HG03460 (cell line): ENCODE data around the gene SYNPO2.
"Not testable (repeated sequence)": the region's sequence is repeated elsewhere in the genome, so short reads cannot be mapped to it uniquely, and the experiment has no call there.

Experiments
- ATAC-seq: cut with Tn5 transposase; IDR thresholded peaks from one replicate; pipeline ENCODE4 v1.9.1; 2021; ENCODE audit not compliant: unreplicated experiment

Gene SYNPO2

DNA sequence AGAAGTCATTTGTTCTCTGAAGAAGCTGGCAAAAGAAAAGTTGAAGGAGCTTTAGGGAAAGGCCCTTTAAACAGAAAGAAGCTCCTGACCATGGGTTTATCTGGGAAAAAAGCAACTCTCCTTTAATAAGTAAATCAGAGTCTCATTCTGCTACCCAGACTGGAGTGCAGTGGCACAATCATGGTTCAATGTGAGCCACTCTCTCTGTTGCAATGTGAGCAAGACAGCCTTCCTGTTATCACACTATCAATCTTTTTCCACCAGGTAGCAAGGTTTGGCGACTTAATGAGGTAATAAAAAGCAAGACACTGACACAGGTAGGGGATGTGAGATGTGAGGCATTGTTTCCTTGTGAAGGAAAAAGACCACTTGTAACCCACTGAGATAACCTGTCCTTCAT, 111.3 kb downstream of the SYNPO2 start:
- ATAC-seq, result no peak

DNA sequence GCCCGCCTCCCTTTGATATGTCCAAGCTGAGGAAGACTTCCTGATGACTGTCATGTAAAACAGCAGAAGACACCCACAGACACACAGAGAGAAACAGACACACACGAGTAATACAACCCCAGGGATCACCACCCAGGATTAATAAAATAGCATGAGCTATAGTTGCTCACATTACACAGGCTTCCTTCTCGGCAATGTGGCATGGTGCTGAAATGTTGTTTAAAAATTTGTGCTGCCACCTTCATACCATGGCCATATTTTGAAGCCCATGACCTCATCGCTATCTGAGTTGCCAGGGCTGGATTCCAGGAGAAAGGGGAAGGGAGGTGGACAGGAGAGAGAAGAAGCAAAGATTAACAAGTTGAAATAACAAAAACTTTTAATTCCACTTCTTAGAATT, 111.7 kb downstream of the SYNPO2 start:
- ATAC-seq, result no peak

DNA sequence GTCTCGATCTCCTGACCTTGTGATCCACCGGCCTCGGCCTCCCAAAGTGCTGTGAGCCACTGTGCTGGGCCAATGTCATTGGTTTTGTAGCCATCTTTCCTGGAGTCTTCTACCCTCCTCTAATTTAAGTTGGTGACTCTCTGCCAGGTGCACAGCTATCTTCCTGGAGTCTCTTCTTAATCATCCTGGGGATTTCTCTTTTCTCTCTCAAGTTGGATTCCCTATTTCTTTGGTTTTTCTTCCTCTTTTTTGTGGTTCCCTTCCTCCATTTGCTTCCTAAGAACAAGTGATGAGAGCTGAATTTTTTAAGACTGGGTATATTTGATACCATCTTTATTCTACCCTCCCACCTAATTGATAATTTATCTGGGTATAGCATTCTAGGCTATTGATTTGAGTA, 113.8 kb downstream of the SYNPO2 start:
- no peak for ATAC-seq

DNA sequence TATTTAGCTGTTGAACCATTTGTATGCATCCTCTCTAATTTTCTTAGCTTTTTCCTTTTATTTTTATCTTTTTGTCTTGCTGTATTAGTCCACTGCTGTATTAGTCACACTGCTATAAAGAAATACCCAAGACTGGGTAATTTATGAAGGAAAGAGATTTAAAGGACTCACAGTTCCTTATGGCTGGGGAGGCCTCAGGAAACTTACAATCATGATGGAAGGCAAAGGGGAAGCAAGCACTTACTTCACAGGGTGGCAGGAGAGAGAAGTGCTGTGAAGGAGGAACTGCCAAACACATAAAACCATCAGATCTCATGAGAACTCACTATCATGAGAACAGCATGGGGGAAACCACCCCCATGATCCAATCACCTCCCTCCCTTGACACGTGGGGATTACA, 114.3 kb downstream of the SYNPO2 start:
- ATAC-seq, result not testable (repeated sequence)

DNA sequence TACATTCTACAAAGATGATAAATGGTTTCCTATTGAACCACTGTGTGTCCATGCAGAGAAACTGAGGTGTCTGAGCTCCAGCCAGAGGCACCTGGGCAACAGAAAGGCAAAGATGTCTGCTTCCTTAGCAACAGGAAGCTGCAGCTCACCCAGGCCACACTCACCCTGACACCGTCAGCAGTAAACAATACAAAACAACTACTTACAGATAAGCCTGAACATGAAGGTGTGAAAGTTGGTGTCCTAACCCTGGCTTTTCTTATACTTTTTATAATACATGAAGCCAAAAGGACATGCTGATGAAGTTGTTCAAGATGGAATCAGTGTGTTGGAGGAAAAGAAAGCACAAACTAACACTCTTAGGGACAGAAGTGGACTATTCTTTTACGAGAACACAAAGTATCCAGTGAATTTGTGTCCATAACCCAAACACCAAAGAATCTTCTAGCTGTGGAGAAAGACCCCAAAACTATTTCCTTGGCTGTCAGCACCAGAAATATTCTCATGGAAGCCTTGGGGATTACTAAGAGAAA, 117.3 kb downstream of the SYNPO2 start:
- no peak for ATAC-seq

DNA sequence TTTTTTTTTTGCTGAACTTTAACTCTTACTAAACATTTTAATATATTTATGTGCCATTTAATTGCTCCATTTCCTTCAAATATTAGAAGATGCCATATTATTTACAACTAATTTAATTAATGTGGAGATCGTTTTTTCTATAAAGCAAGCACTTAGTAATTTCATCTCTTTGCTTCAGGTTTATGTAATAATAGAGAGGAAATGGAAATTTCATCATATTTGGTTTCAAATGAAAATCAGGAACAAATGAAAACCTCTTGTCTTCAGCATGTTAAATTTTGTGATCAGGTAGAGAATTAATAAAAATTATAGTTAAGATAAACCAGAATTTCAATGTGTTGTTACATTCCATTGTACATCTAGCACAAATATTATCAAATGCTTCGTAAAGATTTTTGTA, 120.1 kb downstream of the SYNPO2 start:
- ATAC-seq, result no peak

DNA sequence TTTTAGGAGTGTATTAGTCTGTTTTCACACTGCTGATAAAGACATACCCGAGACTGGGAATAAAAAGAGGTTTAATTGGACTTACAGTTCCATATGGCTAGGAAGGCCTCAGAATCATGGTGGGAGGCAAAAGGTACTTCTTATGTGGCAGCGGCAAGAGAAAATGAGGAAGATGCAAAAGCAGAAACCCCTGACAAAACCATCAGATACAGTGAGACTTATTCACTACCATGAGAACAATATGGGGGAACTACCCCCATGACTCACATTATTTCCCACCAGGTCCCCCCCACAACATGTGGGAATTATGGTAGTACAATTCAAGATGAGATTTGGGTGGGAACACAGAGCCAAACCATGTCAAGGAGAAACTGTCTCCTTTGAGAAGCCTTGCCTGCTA, 121.6 kb downstream of the SYNPO2 start:
- ATAC-seq, result not testable (repeated sequence)

DNA sequence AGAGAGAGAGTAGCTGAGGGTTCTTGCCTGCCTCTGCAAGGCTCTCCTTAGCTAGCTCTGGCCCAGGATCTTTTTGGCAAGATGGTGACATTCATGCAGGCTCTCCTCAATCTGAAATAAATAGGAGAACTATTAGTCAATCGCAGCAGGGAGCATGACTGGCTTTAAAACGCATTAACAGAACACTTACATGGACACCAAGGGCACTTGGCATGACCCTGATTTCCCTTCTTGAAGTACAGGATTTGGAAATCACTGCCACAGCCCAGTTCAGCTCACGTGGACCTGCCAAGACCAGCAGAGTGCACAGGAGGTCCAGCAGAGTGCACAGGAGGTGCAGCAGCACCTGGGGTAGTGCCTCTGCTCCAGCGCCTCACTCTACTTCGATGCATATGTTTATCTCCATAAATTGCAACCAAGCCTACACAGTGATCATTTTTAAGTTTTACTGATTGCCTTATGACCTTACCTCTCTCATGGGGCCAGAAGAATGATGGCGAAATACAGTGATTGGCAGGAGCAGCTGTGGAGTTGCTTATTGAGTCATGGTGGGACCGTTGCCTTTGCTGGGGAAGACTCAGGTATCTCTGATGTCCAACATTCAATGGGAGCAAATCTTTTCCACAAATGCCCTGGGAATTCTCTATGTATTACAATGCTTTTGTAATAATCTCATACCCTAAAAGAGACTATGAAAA, 122.4 kb downstream of the SYNPO2 start:
- no peak for ATAC-seq

DNA sequence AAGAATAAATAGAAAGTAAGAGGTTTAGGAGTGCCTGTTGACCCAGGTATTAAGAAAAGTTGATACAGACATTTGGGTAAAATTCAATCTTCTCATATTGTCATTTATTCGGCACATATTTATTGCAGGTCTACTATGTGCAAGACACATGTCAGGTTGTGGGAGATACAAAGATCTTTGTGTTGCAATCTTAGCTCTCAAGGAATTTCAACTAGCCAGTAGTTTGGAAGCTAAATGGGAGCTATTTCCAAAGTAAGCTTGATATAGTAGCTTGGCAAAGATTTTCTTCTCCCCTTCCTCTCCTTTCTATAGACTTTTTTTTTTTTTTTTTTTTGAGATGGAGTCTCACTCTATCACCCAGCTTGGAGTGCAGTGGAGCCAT, 122.9 kb downstream of the SYNPO2 start:
- ATAC-seq, result no peak

DNA sequence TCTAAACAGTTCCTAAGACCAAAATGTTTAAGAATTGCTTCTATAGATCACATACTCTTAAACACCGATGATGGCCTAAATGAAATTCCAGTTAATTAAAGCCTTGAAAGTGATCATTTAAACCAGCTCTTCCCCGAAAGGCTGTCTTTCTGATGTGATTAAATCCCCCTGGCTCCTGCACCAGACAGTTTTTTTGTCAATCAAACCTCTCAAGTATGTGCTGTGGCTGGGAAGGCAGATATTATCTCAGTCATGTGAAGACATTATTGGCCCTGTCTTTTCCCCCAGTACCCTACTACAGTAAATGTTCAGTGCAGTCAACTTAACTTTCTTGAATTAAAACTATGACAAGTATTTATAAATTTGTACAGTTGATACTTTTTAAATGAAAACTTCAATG, 126.0 kb downstream of the SYNPO2 start:
- no peak for ATAC-seq

DNA sequence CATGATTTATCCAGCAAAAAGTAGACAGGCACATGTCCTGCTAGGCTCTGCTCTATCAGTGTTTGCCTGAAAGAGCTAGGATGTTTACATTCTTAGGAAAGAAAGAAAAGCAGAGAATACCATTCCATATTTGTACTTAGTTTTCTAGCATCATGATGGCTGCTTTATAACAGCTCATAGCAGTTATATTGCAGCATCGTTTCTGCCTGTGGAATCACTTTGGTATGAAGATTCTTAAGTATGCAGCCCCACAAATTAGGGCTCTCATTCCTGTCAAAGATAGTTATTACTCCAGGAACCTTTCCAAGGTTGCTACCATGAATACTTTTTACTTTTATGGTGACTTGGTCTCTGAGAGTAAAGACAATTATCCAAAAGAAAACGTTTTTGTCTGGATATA, 128.0 kb downstream of the SYNPO2 start:
- ATAC-seq, result no peak

DNA sequence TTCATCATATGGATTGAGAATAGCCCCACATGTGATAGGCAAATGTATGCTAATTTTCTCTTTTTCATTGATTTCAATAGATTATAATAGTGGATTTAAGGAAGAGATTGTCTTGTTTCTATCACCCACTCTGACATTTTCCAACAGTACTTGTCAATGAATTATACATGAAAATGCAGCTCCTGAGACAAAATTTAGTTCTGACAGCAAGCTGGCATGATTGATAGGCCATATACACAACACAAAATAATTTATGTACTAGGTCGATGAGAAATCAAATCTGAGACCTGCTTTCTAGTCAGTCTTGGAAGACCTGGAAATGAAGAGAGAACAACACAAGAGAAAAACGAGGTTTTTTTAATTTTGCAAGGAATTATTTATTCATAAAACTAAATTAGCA, 129.0 kb downstream of the SYNPO2 start:
- ATAC-seq, result no peak

DNA sequence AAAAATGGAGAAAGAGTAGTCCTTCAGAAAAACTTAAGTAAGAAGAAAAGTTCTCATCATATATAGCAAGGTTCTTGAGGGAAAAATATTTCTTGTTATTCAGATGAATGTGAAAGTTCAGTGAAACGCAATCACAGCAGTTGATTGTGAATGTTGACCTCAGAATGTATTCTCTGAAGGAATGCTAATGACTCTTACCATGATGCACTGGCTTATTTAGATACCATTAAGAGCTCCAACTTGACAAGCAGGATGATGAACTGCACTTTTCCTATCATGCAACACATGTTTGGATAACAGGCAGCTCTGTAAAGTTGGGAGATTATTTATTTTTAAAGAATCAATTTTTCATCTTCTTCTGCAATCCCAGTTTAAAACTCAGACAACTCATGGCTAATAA, 131.5 kb downstream of the SYNPO2 start:
- ATAC-seq, result no peak

DNA sequence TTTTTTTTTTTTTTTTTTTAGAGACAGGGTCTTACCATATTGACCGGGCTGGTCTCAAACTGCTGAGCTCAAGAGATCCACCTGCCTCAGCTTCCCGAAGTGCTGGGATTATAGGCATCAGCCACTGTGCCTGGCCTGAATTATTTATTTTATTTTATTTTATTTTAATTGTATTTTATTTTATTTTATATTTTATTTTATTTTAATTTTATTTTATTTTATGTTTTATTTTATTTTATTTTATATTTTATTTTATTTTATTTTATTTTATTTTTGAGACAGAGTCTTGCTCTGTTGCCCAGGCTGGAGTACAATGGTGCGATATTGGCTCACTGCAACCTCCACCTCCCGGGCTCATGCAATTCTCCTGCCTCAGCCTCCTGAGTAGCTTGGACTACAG, 133.9 kb downstream of the SYNPO2 start:
- not testable (repeated sequence) for ATAC-seq

DNA sequence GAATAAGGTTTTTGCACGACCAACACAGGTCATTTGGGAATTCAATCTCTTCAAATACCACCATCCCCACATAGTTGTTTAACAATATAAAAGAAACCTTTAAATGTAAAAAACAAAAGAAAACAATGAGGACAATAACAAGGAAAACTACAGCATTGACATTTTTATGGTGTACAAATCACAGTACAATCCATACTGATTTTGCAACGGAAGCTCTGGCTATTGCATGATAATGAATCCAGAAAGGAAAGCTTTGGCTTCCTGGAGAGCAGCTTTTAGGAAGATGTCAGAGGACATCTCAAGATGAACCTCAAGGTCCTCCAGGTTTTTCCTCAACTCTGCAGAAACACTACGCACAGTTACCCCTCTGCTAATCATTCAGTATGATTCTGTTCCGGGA, 135.4 kb downstream of the SYNPO2 start:
- no peak for ATAC-seq

DNA sequence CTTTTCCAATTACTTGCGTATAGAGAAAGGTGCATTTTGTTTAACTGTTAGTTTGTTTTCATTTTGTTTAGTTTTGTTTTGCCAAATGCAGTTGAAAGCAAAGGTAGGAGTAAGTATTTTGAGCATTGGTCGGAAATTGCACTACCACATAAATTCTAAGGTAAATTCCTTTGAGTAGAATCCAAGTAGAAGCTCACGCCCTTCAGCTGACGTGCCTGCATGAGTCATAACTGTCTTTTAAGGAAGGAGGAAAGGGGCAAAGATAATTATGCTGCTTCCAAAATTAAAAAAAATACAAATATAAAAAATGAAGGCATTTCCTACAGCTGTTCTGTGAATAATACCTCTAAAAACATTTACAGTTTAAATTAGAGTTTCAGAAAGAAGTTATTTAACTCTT, 136.8 kb downstream of the SYNPO2 start:
- ATAC-seq, result no peak

DNA sequence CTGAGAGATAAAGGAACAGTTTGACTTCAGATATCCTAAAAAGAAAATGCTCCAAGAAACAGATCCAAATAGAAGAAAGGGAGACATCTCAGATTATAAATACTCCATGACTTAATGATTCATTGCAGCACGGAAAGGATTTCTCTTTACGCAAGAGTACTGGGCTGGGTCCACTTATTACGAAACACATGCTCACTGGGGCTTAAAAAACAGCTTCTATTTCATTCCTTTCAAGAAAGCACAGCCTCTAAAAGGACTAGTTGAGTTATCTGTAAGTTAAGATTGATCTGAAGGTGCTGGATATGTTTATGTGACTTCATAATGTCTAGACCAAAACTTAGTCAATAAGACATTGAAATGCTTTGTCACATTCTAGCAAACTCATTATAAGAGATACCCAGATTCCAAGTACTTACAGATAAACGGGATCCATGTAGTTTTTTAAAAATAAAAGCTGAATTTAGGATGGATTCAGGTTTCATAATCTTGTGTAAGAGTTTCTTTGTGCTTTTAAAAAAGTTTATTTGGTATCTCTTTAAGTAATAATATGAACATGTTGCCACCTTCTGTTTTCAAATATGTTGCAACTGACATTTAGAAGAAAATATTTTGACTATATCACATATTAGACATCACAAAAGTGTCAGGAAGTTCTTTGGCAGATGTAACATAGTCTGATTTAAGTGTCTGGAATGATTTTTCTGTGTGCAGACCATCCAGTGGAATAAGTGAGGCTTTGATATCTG, 137.4 kb downstream of the SYNPO2 start:
- no peak for ATAC-seq

DNA sequence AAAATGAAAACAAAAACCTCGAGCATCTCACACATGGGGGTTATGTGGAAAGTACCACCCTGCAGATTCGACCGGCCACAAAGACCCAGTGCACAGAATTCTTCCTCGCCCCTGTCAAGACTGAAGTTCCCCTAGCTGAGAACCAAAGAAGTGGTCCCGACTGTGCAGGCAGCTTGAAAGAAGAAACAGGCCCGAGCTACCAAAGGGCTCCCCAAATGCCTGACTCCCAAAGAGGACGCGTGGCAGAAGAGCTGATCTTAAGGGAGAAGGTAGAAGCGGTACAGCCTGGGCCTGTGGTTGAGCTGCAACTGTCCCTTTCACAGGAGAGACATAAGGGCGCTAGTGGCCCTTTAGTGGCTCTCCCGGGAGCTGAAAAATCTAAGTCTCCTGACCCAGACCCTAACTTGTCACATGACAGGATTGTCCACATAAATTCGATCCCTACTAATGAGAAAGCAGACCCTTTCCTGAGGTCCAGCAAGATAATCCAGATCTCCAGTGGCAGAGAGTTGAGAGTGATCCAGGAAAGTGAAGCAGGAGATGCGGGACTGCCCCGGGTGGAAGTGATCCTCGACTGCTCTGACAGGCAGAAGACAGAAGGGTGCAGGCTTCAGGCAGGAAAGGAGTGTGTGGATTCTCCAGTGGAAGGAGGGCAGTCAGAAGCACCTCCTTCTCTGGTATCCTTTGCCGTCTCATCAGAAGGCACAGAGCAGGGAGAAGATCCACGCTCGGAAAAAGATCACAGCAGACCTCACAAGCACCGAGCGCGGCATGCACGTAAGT, 138.2 kb downstream of the SYNPO2 start:
- no peak for ATAC-seq

DNA sequence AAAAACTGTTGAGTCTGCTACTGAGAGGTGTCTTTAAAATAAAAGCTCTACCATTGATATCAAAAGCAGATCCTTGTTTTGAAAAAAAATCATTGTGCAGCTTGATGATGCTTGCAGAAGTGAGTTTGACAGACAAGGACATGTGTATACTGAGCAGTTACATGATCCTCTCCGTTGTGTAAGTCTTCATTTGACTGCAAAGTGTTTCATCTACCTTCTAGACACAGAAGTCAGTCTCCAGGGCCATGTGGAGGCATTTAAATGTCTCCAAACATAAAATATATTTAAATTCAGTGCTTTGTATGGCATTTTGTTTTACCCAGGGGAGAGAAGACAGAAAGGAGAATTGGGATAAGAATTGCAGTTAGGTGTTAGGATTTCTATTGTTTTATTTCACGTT, 139.2 kb downstream of the SYNPO2 start:
- no peak for ATAC-seq

DNA sequence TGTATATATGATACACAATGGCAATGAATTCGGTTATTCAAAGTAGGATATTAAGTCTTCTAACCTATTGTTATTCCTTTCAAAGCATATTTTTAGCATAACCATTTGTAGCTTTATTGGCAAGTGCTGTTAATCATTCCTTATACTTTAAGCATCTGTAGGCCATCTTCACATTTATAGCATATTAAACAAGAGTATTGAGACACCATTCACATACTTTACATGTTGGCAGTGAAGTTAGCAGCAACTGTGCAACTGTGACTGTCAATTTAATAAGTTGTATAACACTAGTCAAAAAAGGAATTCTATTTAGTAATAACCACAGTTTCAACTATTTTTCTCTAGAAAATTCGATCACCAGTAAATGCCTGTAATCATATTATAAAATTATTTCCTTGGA, 139.6 kb downstream of the SYNPO2 start:
- ATAC-seq, result no peak

DNA sequence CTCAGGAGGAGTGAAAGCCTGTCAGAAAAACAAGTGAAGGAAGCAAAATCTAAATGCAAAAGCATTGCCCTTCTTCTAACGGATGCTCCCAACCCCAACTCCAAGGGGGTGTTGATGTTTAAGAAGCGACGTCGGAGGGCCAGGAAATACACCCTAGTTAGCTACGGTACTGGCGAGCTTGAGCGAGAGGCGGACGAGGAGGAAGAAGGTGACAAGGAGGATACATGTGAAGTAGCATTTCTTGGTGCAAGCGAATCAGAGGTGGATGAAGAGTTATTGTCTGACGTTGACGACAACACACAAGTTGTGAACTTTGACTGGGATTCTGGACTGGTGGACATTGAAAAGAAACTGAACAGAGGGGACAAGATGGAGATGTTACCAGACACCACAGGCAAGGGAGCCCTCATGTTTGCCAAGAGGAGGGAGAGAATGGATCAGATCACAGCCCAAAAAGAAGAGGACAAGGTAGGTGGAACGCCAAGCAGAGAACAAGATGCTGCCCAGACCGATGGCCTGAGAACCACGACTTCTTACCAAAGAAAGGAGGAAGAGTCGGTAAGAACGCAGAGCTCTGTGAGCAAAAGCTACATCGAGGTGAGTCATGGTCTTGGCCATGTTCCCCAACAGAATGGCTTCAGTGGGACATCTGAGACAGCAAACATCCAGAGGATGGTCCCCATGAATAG, 141.3 kb downstream of the SYNPO2 start:
- no peak for ATAC-seq
